Tibial nerve (tissue), 4 donors: ENCODE data around the gene ZNF280B. TPM values are rescaled to one million over a fixed set of nuclear protein-coding genes. Genes with fewer than 3 reads are reported as not detected.

Experiments used
- DNase-seq, 2 donors: peaks; one replicate each; pipeline ENCODE4 v3.0.0-alpha.2; 2019; ENCODE audit warnings: low spot score in 2 of 2
- H3K27ac ChIP-seq, 4 donors: fragments of 200-600 bp; sonication (generic) in 3 of 4; one replicate each; pipeline ENCODE4 v1.5.1; 2017 to 2019; ENCODE audit warnings: mild to moderate bottlenecking in 1 of 4
- H3K27me3 ChIP-seq, 2 donors: fragments of 200-600 bp; sonication (generic) in 1 of 2; one replicate each; pipeline versions ENCODE4 v1.5.1 to v1.6.0; 2017 to 2019
- H3K36me3 ChIP-seq, 3 donors: fragments of 200-600 bp; sonication (generic); one replicate each; pipeline ENCODE4 v1.5.1; 2018 to 2019
- H3K4me1 ChIP-seq, 4 donors: fragments of 200-600 bp; sonication (generic) in 3 of 4; one replicate each; pipeline ENCODE4 v1.5.1; 2017 to 2019
- H3K4me3 ChIP-seq, 4 donors: fragments of 200-600 bp; sonication (generic) in 3 of 4; one replicate each; pipeline ENCODE4 v1.5.1; 2017 to 2019; ENCODE audit warnings: mild to moderate bottlenecking in 1 of 4, moderate library complexity in 1 of 4
- H3K9me3 ChIP-seq, 4 donors: fragments of 200-600 bp; sonication (generic) in 3 of 4; one replicate each; pipeline ENCODE4 v1.5.1; 2017 to 2019
- CTCF ChIP-seq, 5 experiments: fragments of 200-600 bp in 3 of 5; fragments of 450-650 bp in 2 of 5; sonication (generic) in 3 of 5; IDR thresholded peaks; one replicate each; pipeline ENCODE4 v1.5.1; 2016 to 2019; ENCODE audit warnings: antibody characterized with exemption in 5 of 5, mild to moderate bottlenecking in 3 of 5, moderate library complexity in 2 of 5
- EP300 ChIP-seq, 2 donors: sonication (generic); formaldehyde crosslinking; IDR thresholded peaks; one replicate each; pipeline ENCODE4 v1.6.1; 2017; ENCODE audit warnings: antibody characterized with exemption in 2 of 2, mild to moderate bottlenecking in 1 of 2
- POLR2A ChIP-seq, 2 donors: fragments of 450-650 bp; IDR thresholded peaks; one replicate each; pipeline ENCODE4 v1.6.1; 2017; ENCODE audit warnings: antibody characterized with exemption in 2 of 2, mild to moderate bottlenecking in 2 of 2, moderate library complexity in 2 of 2
- WGBS, 2 donors: methylation state at CpG; one replicate each; pipeline ENCODE4 v1.1.5; 2018; 5-methylcytosine and 5-hydroxymethylcytosine counted together
- total RNA-seq, 4 donors: library from RNA; depleted of rRNA; stranded (reverse); fragments of >200 nt; gene quantifications; one replicate each; pipeline ENCODE4 v1.1.0, GENCODE V29; 2016

Gene ZNF280B
- total RNA-seq, 4 donors from 2014 or later = under 0.01 to 0.44 (median 0.30) TPM; not detected in 1

GRCh38 chr22:22531770-22532546, 23.4 kb upstream of the ZNF280B start:
- no peak for DNase-seq
- Histone ChIP-seq H3K36me3 (no peaks in the 10 kb centered on the region), H3K4me3 (no peak overlapping the region), H3K9me3 (no peaks in the 10 kb centered on the region), H3K4me1 (no peaks in the 10 kb centered on the region), H3K27me3 (no peaks in the 10 kb centered on the region), H3K27ac (no peak overlapping the region)
- TF ChIP-seq EP300 (IDR thresholded peaks at IDR 0.05) (no peak), CTCF (IDR thresholded peaks at IDR 0.05) (no peak), POLR2A (IDR thresholded peaks at IDR 0.05) (no peak)
- WGBS, 2 donors = 76 to 82% methylated on average over 7 of the region's 7 CpGs

- no peak overlapping the region for H3K4me3 ChIP-seq
These were observed 20.2 kb upstream of the ZNF280B start for GRCh38 chr22:22528780-22529179.

GRCh38 chr22:22527312-22527711, 18.8 kb upstream of the ZNF280B start:
- 72 to 90% methylated on average over 5 of the region's 5 CpGs for WGBS, 2 donors
- TF ChIP-seq CTCF (IDR thresholded peaks at IDR 0.05) = no peak
- no peak for TF ChIP-seq POLR2A (IDR thresholded peaks at IDR 0.05)
- no peak for TF ChIP-seq EP300 (IDR thresholded peaks at IDR 0.05)

More at GRCh38 chr22:22528780-22529179, 20.2 kb upstream of the ZNF280B start:
- no peak overlapping the region for H3K27ac ChIP-seq
- no peak for DNase-seq
- no peaks in the 10 kb centered on the region for H3K36me3 ChIP-seq
- no peaks in the 10 kb centered on the region for H3K27me3 ChIP-seq
- H3K9me3 ChIP-seq = no peaks in the 10 kb centered on the region
- no peaks in the 10 kb centered on the region for H3K4me1 ChIP-seq
- TF ChIP-seq EP300 (IDR thresholded peaks at IDR 0.05) (no peak), POLR2A (IDR thresholded peaks at IDR 0.05) (no peak)
- WGBS, 2 donors = 95% methylated on average over 2 of the region's 2 CpGs

GRCh38 chr22:22526125-22526912, 17.8 kb upstream of the ZNF280B start:
- no peak for DNase-seq
- no peak for TF ChIP-seq POLR2A (IDR thresholded peaks at IDR 0.05)
- no peak for TF ChIP-seq EP300 (IDR thresholded peaks at IDR 0.05)
- TF ChIP-seq CTCF (IDR thresholded peaks at IDR 0.05) = no peak
- 69 to 82% methylated on average over 4 of the region's 4 CpGs for WGBS, 2 donors

More at GRCh38 chr22:22527312-22527711, 18.8 kb upstream of the ZNF280B start:
- no peaks in the 10 kb centered on the region for H3K27me3 ChIP-seq
- no peaks in the 10 kb centered on the region for H3K36me3 ChIP-seq
- H3K4me1 ChIP-seq = no peaks in the 10 kb centered on the region
- H3K27ac ChIP-seq = no peak overlapping the region
- no peak overlapping the region for H3K4me3 ChIP-seq
- H3K9me3 ChIP-seq = no peaks in the 10 kb centered on the region
- DNase-seq = no peak

GRCh38 chr22:22523494-22523893, 15.0 kb upstream of the ZNF280B start:
- DNase-seq = no peak
- 78 to 84% methylated on average over 6 of the region's 6 CpGs for WGBS, 2 donors
- H3K27ac ChIP-seq = no peak overlapping the region
- TF ChIP-seq POLR2A (IDR thresholded peaks at IDR 0.05) (no peak), CTCF (IDR thresholded peaks at IDR 0.05) (no peak), EP300 (IDR thresholded peaks at IDR 0.05) (no peak)
- no peaks in the 10 kb centered on the region for H3K36me3 ChIP-seq
- H3K4me1 ChIP-seq = no peaks in the 10 kb centered on the region
- no peaks in the 10 kb centered on the region for H3K27me3 ChIP-seq
- H3K9me3 ChIP-seq = no peaks in the 10 kb centered on the region
- H3K4me3 ChIP-seq = no peak overlapping the region

More at GRCh38 chr22:22526125-22526912, 17.8 kb upstream of the ZNF280B start:
- no peak overlapping the region for H3K27ac ChIP-seq
- H3K36me3 ChIP-seq = no peaks in the 10 kb centered on the region
- no peaks in the 10 kb centered on the region for H3K27me3 ChIP-seq
- H3K4me1 ChIP-seq = no peaks in the 10 kb centered on the region
- no peaks in the 10 kb centered on the region for H3K9me3 ChIP-seq
- no peak overlapping the region for H3K4me3 ChIP-seq
